Activated T-cell treated with anti-CD3 and anti-CD28 coated beads, Interleukin-2, amount 50 U/mL, for 48 hours (primary cell): ENCODE data around the gene TRMT6.

Experiments used
- DNase-seq, 2 experiments: peaks; one replicate each; pipeline ENCODE4 v3.0.0-alpha.2; 2020

The TRMT6 gene, protein sequence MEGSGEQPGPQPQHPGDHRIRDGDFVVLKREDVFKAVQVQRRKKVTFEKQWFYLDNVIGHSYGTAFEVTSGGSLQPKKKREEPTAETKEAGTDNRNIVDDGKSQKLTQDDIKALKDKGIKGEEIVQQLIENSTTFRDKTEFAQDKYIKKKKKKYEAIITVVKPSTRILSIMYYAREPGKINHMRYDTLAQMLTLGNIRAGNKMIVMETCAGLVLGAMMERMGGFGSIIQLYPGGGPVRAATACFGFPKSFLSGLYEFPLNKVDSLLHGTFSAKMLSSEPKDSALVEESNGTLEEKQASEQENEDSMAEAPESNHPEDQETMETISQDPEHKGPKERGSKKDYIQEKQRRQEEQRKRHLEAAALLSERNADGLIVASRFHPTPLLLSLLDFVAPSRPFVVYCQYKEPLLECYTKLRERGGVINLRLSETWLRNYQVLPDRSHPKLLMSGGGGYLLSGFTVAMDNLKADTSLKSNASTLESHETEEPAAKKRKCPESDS

DNA sequence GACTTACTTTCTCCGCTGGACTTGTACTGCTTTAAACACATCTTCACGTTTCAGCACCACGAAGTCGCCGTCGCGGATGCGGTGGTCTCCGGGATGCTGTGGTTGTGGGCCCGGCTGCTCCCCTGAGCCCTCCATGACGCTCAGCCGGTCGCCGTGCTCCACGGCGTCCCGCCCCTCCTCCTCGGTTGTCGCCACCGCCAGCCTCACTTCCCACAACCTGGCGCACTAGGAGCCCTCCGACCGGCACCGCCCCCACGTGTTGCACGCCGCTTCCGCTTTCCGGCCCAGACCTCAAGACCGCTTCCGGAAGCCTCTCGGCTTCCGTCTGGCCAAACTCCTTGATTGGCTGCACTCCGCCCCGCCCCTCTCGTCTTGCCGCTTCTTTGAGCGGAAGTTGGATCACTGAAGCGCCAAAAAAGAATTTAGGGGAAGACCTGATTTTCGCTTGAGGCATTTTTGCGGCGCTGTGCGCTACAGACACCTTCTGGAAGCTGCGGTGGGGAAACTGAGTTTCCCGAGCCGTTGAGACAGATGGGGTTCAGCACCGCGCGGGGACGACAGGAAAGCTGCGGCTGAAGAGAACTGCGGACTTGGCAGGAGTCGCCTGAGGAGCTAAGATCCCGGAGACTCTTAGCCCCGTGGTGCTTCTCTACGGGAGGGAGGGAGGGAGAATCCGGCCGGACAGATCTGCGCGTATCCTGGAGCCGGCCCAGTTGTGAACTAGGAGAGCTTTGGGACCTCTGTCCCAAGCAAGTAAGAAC, at the start of gene TRMT6, which contains the start of gene MCM8:
TSS of gene TRMT6 (minus strand) at position 263 of the 761 bp plus-strand sequence. CDS start at position 135, 128 bp downstream.
TSS of gene MCM8 (plus strand) at position 382 of the 761 bp plus-strand sequence. CDS start 1,364 bp downstream, outside the sequence.
- DNase-seq = peak; percentile 97 to 98

DNA sequence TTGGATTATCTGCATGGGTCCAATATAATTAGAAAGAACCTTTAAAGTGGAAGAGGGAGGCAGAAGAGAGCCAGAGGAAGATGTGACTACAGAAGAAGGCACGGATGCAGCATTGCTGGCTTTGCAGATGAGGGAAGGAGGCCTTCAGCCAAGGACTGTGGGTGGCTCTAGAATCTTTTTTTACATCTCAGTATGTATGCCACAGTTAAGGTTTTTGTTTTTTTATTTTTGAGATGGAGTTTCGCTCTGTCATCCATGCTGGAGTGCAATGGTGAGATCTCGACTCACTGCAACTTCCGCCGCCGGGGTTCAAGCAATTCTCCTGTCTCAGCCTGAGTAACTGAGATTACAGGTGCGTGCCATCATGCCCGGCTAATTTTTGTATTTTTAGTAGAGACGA, 49.5 kb upstream of the TRMT6 start:
- no peak for DNase-seq

DNA sequence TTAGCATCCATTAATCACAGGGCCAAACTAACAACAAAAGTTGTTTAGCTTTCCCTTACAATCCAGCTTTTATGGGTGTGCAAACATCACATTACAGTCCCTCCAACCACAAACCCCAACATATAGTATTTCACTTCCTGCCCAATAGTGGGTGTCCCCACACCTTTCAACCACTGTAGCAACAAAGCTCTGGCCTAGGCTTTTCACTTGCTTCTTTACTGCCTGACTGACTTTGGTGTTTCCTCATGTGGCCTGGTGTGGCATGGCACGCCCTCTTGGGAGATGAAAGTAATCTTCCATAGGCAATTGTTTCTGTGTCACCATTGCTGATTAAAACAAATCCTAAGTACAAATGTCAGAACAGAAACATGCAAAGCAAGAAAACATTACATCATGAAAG, 46.4 kb upstream of the TRMT6 start:
- peak; percentile 34 to 45 for DNase-seq

DNA sequence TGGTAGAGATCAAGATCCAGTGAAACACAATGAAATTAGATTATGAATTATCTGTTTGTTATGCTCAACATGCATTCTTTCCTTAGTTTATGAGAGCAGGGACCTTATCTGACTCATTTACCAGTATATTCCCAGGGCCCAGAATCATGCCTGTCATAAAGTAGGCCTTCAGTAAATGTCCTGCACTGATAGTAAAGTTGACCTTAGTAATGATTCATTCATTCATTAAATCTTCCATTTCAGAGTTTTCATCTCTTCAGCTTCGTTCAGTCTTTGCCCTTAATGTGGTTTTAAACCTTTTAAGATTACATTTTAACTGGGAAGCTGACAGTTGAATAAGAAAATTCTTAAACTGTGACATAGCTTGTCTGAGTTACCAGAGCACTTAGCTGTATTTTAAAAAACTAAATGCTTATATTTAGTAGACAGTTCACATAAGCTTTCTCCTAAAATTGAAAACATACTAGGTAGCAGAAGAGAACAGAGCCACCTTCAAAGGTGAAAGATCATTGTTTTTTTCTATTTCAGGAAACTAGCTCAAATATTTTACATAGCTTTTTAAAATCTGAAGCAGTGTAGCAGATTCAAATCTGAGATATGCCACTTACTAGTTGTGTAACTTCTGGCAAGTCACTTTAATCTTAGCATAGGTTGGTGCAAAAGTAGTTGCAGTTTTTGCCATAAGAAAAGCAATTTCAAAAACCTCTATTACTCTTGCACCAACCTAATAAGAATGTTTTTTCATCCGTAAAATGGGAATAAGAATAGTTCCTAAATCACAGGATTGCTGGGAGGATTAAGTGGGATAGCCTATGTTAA, 41.5 kb upstream of the TRMT6 start:
- DNase-seq = no peak

DNA sequence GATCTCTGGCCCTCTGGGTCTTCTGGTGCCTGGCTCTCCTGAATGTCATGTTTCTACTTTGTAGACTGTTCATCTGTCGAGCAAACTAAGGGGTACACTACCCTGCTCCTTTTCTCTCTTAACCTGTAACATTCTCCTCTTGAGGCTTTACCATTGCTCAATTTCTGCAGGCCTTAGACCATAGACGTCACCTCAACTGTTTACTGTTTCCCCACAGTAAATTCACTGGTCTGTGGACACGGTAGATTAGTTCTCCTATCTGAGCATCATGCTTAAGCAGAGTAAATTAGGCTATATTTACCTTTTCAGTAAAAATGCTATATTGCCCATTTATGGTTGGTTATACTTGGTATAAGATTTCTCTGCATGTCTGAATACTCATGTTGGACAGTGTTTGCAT, 40.6 kb upstream of the TRMT6 start:
- DNase-seq = no peak

DNA sequence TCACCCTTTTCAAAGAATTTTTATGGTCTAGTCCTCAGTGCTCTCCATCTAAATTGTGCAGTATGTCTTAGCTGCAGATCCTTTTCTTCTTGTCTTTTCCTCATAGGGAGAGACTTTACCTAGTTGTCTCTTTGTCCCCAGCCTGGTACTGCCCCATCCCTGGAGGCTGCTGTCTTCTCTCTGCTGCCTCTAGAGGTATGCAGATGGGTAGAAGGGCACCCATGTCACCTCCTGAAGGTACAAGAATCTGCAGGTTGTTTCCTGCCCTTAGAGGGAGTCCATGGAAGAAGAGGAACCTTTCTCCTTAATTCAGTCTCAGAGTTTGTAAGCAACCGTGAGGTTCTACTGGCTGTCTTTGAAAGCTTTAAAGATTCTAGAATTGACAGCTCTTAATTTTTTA, 39.2 kb upstream of the TRMT6 start:
- DNase-seq = no peak

DNA sequence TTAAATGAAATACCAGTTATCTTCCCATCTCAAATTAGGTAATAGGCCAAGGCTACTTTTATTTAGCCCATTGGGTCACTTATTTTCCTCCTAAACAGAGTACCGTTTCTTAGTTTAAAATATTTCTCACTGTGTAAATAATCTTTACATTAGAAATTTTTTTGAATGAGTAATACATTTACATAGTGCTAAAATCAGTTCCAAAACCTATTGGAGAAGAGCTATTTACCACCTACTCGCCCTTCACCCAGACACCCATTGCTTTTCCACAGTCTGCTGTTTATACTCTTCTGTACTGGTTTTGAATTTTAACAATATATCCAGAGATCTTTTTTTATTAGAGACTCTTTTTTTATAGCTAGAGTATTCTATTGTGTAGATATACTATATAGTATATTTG, 37.0 kb upstream of the TRMT6 start:
- DNase-seq = no peak

DNA sequence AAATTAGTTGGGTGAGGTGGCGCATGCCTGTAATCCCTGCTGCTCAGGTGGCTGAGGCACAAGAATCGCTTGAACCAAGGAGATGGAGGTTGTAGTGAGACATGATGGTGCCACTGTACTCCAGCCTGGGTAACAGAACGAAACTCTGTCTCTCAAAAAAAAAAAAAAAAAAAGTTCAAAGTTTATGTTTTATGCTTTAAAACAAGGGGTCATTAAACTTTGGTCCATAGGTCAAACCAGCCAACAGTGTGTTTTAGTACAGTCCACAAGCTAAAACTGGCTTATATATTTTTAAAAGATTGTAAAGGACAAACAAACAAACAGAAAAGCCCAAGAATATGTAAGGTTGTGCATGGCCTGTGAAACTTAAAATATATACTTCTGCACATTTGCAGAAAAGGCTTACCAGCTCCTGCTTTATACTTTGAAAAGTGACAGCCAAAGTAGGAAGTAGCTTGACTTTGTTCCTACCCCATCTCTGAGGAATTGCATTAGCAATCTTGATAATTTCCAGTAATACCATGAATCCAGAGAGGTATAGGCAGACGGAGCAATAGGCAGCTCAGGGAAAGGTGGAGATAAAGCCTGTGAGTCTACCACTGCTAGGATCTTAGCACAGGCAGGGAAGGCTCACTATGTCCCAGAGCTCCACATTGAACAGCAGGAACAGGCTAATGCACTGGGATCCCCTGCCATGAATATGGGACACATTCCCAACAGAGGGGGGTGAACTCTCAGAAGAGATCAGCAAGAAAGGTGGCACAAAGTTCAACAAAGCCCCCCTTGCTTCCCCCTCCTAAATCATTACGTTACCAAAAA, 30.6 kb upstream of the TRMT6 start:
- DNase-seq = no peak

DNA sequence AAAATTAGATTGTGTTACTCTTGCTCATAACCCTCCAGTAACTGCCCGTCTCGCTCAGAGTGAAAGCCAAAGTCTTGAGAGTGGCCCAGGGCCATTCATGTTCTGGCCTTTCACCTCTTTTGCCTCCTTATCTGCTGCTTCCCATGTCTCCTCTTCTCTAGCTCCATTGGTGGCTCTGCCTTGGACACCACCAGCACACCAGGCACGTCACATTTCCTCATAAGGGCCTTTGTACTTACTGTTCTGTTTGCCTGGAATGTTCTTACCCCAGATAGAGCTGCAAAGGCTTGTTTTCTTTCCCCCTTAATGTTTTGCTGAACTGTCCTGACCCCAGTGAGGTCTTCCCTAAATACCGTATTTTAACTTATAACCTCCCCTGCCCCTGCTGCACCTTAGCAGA, 29.5 kb upstream of the TRMT6 start:
- no peak for DNase-seq

DNA sequence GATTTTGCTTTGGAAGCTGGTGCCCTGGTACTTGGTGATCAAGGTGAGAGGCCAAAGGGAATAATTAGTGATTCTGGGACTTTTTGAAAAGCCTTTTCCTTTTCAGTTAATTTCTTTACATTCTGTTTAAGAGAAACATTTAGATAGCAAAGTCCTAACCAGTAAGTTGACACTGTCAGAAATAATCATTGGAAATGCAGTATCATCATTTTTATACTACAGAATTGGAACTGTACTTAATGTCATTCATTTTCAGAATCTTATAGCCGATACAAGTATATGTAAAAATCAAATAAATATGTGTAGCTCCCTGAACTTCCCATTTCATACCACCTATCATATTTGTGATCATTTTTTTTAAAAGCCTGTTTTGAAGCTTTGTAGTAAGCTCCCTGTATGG, 27.6 kb upstream of the TRMT6 start:
- no peak for DNase-seq

DNA sequence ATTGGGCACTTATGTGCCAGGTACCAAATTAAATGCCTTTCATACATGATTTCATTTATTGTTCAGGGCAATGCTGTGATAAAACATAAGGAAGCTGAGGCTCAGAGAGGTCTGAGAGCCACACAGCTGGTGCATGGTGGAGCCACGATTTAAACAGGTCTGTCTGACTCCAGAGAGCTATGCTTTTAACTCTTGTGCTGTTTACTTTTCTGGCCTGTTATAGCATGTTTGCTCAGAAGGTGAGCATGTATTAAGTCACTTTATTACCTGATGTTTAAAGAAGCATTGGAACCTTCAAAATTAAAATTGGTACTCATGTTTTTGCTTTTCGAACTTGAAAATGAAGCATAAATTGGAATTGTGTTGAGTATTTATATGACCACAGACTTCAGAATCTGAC, 26.9 kb upstream of the TRMT6 start:
- no peak for DNase-seq

DNA sequence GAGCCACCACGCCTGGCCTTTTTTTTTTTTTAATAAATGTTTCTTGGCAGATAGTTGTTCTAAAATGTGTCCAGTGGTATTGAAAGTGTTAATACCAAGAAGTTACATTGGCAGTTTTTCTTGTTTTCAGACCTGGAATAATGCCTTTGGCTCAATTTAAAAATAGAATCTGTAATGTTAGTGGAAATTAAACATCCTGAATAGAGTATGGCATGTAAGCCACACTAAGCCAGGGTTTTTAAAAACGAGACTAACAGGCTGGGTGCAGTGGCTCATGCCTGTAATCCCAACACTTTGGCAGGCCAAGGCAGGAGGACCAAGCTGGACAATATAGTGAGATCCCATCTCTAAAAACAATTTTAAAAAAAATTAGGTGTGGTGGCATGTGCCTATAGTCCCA, 25.4 kb upstream of the TRMT6 start:
- DNase-seq = no peak

DNA sequence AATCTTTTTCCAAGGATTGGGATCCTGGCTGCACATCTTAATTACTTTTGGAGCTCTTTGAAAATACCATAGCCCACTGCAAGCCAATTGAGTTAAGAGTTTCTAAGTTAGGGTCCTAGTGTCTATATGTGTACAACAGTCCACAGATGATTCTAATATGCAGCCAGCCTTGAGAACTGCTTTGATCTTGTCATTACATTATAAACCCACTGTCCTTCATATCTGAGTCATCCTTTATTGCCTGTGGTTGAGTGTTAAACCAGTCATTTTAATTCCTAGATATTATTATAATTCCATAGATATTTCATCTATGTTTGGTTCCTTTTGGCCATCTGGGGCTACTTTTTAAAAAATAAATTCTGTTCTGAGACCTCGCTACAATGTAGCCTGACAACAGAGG, 24.2 kb upstream of the TRMT6 start:
- DNase-seq = no peak

DNA sequence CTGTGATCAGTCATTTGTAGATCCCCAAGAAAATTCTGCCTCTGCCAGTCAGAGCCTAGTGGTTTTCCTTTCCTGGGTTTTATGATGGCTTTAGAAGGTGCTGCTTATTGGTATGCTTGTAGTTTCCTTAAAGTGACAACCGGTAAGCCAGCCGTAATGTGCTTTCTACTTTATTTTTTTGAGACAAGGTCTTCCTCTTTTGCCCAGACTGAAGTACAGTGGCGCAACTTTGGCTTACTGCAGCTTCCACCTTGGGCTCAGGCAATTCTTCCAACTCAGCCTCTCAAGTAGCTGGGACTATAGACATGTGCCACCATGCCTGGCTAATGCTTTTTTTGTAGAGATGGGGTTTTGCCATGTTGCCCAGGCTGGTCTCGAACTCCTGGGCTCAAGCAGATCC, 23.6 kb upstream of the TRMT6 start:
- no peak for DNase-seq

DNA sequence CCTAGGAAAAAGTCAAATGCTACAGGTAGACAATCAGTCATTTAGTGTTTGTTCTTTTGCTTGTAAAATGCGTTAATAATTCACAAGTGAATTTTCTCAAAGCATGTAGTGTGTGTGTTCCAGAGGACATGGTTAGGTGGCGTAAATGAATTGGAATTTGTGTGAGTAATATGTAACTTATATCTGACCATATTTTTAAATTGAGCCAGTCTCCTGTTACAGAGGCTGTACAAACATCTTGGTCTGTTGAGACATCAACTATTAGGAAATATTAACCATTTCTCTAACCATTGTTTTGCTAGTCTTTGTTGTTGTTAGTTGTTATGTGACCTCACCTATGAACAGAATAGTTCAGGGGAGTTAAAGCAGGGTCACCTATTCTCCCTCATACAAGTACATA, 22.8 kb upstream of the TRMT6 start:
- DNase-seq = no peak

DNA sequence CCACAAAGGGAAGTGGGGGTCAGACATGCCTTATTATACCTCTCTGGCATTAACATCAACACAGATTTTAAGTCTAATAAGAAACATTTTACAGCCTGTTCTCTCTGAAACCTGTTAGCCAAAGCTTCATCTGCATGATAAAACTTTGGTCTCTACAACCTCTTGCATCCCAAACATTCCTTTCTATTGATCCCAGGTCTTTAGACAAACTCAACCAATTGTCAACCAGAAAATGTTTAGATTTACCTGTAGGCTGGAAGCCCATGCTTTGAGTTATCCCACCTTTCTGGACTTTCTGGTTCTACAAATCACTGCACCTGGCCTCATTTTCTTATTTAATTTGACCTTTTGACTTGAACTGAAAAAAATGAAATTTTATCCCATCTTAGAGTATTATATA, 20.9 kb upstream of the TRMT6 start:
- DNase-seq = no peak

DNA sequence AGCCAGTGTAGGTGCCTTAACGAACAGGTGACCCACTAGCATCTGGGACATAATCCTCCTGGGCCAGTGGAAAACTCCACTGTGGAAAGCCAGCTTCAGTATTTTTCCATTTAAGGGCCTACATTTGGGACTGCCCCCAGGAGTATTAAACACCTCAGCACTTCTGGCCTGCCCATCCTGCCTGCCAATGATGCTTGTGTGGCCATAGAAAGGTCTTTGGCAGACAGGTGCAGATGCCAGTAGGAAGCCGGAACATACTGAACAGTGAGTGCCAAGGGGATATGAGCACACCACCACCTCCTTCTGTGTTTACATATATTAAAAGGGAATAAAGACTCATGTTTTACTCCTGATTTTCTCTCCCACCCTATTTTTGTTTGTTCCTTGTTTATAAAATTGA, 20.0 kb upstream of the TRMT6 start:
- DNase-seq = no peak

DNA sequence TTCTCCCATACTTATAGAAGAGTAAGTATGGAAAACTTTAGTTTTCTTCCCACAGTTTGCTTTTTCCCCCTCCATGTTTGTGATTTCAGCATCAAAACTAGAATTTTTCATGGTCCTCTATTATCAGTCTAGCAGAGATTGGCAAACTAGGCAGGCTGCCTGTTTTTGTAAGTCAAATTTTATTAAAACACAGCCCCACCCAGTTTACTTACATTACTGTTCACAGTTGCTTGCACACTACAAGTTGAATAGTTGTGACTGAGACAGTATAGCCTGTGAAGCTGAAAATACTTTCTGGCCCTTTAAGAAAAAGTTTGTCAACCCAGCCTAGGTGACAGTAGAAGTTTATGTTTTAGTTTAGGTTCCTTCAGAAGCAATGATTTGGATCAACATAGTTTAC, 19.6 kb upstream of the TRMT6 start:
- no peak for DNase-seq

DNA sequence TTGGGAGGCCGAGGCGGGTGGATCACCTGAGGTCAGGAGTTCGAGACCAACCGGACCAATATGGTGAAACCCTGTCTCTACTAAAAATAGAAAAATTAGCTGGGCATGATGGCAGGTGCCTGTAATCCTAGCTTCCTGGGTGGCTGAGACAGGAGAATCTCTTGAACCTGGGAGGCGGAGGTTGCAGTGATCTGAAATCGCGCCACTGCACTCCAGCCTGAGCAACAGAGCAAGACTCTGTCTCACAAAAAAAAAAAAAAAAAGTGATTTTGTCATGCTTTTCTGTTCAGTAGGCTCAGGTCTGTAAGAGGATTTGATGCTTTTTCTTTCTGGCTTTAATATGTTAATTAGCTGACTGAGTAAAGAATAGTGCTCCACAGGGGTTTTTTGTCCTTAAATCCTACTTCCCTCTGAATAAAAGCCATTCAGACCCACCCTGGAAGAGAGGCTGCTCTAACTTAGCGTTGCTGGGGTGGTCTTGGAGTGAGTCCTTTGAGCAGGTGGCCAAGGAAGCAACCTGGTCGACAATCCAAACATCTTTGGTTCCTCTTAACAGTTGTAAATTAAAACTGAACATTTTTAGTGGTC, 19.1 kb upstream of the TRMT6 start:
- DNase-seq = no peak

DNA sequence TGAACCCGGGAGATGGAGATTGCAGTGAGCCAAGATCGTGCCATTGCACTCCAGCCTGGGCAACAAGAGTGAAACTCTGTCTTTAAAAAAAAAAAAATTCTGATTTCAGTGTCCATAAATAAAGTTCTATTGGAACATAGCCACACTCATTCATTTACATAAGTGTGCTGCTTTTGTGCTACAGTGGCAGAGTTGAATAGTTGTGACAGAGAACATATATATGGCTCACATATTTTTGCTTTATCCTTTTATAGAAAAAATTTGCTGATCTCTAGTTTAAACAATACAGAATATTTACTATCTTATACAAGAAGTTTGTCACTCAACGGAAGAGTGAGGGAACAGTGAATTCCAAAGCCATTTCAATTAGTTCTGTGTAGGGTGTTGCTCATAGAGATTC, 18.1 kb upstream of the TRMT6 start:
- no peak for DNase-seq

DNA sequence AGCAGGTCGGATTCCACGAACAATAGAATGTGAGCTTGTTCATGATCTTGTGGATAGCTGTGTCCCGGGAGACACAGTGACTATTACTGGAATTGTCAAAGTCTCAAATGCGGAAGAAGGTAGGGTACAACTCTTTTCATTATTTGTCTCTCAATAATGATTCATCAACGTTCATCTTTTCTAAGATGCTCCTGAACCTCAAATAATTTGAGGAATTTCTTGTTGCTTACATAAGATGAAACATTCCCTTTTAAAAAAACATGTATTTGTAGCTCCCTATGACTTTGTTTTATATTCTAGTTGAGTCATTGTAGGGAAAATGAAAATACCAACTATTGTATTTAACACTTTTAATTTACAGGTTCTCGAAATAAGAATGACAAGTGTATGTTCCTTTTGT, 17.1 kb upstream of the TRMT6 start:
- DNase-seq = no peak

DNA sequence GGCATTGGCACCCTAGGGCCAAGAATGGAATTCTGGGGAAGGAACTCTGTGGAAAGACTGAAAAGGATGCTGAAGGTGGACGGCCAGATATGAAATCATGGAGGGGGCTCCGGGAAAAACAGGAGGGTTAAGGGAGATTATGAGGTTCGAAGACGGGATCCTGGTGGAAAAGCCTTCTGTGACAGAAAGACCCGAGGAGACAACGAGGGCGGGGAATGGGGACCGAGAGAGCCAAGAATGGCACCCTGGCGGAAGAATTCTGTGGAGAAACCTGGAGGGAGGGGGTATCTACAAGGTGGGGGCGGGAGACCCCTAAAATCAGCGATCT, 426 bp downstream of the TRMT6 start:
- DNase-seq = no peak
